Mononuclear cell (primary cell): Measurements from ENCODE around the gene EIF1AX. TPM values are rescaled to one million over a fixed set of nuclear protein-coding genes. Genes with fewer than 3 reads are reported as not detected.
"Not testable (repeated sequence)": the region's sequence is repeated elsewhere in the genome, so short reads cannot be mapped to it uniquely, and the experiment has no call there.

Source experiments
- H3K27me3 ChIP-seq: 2 replicates; pipeline ENCODE4 v1.6.0; 2011; ENCODE audit warnings: low read length, control low read depth; ENCODE audit not compliant: insufficient read depth
- H3K4me1 ChIP-seq: 2 replicates; pipeline ENCODE4 v1.5.1; 2011; ENCODE audit warnings: mild to moderate bottlenecking, low read length, control low read depth; ENCODE audit not compliant: insufficient read depth
- H3K4me3 ChIP-seq: 2 replicates; pipeline ENCODE4 v1.5.1; 2011; ENCODE audit warnings: mild to moderate bottlenecking, low read length, moderate library complexity
- H3K9me3 ChIP-seq: 2 replicates; pipeline ENCODE4 v1.5.1; 2011; ENCODE audit warnings: low read depth, mild to moderate bottlenecking, control low read depth, low read length
- total RNA-seq: library from RNA; depleted of rRNA; stranded (reverse); fragments of >200 nt; gene quantifications from one replicate; pipeline ENCODE4 v1.2.3, GENCODE V29; 2012

Gene EIF1AX, protein sequence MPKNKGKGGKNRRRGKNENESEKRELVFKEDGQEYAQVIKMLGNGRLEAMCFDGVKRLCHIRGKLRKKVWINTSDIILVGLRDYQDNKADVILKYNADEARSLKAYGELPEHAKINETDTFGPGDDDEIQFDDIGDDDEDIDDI
- total RNA-seq: 44.8 TPM

DNA sequence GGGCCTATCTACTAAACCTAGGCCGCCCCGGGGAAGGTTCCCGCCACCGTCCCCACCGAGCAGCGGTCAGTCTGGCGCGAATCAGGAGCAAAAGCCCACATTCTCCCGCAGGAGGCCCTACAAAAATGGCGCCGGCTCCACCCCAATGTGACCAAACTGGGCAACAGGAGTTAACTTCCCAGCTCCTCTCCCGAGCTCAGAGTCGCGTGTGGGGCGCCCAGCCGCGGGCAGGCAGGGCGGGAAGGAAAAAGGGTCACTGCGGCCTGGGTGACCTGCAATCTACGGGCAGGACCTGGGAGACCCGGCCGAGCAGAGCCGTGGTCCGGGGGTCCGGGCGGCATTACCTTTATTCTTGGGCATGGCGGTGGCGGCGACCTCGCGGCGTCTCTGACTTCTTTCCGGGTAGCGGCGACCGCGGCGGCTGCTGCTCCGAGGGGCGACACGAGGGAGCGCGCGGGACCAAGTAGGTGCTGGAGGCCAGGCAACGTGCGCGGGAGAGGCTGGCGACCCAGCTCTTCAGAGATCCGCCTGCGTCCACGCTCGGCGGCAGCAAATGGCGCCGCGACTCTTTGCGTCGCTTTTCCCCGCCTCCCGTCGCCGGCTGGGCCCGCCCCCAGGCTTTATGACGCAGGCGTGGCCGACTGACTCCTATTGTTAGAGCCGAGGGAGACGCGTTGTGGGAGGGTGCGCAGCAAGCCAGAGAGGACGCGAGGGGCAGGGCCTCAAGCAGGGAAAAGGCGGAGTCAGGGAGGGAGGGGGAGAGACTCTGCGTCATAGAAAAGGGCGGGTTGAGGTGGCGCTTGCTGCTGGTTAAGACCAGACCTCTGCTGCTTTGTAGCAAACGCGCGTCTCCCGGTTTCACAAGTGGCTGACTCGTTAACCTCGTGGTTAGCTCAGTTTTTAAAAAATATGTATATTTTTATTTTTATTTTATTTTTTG, at the start of gene EIF1AX:
Gene EIF1AX, minus strand, starts transcription at position 558 of the 940 bp plus-strand sequence. Its CDS starts 198 bp downstream, at position 360.
- H3K9me3 ChIP-seq: no peaks in the 10 kb centered on the region
- peak within 1 kb of the TSS; percentile 80 for H3K4me3 ChIP-seq
- no peaks in the 10 kb centered on the region for H3K27me3 ChIP-seq
- peaks cover 15% of the 10 kb centered on the region for H3K4me1 ChIP-seq

DNA sequence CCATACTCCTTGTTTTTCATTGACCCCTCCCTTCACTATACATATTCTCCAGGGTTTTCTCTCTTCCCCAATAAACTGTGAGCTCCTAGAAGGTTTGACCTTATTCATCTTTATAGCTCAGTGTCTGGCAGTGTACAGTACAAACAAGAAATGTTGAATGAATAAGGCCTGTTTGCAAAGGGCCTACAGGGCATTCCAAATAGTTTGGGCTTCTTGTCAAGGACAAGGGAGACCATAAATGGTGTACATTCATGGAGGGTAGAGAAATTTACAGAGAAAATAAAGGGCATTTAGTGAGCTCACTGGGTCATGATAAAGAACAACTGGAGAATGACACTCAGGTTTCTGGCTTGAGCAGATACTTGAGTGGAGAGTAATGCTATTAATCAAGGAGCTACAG, 47.5 kb upstream of the EIF1AX start:
- Histone ChIP-seq H3K27me3 (no peaks in the 10 kb centered on the region), H3K4me1 (no peaks in the 10 kb centered on the region), H3K4me3 (no peak overlapping the region), H3K9me3 (no peaks in the 10 kb centered on the region)

DNA sequence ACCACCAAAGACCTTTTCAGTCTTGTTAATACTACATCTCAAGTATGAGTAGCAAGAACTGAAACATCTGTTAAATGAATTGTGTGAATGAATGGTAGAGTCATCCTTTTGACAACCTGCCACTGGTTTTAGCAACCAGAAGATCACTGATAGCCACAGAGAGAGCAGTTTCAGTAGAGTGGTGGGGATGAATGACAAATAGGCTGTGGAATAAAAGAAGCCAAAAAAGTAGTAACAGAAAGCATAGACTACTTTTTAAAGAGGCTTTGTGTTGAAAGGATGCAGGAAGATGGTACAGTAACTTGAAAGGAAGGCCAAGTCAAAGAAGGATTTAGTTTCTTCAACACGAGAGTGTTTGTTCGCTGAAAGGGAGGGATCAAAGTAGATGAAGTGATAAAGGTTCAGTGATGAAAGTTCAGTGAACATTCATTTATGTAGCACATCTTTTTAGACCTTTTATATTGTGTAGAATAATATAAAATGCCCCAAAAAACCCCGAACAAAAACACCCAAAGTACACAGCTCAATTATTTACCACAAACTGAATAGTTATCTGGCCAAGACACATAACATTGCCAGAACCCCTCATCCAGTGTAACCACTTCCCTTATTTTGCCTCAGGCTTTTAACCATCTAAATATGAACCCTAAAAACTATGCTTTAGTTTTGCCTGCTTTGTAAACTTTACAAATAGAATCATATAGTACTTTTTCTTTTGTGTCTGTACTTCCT, 40.1 kb upstream of the EIF1AX start:
- H3K4me1 ChIP-seq: no peaks in the 10 kb centered on the region
- no peaks in the 10 kb centered on the region for H3K27me3 ChIP-seq
- no peaks in the 10 kb centered on the region for H3K9me3 ChIP-seq

DNA sequence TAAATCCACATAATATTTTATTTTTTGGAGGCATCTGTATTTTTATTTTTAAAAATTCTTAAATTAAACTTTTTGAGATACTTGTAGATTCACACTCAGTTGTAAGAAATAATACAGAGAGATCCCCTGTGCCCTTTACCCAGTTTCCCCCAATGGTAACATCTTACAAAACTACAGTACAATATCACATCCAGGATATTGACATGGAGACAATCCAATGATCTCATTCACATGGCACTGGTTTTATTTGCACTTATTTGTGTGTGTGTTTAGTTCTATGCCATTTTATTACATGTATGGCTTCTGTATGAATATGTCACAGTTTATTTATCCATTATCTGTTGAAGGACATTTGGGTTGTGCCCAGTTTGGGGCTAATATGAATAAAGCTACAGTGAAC, 35.5 kb upstream of the EIF1AX start:
- no peaks in the 10 kb centered on the region for H3K9me3 ChIP-seq
- H3K27me3 ChIP-seq: no peaks in the 10 kb centered on the region
- H3K4me1 ChIP-seq: no peaks in the 10 kb centered on the region
- no peak overlapping the region for H3K4me3 ChIP-seq

More for the DNA sequence above, 40.1 kb upstream of the EIF1AX start:
- no peak overlapping the region for H3K4me3 ChIP-seq

DNA sequence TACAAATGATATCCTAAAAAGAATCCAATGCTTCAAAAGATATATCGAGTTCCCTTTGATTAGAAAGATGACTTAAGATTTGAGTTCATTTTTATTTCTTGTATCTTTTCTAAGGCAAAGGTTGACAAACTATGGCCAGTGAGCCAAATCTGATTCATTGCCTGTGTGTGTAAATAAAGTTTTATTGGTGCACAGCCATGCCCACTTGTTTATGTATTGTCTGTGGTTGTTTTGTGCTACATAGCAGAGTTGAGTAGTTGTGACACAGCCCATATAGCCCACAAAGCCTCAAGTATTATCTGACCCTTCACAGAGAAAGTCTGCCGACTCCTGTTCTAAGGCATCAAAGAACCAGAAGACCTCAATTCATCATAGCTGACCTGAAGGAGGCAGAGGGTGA, 32.2 kb upstream of the EIF1AX start:
- Histone ChIP-seq H3K27me3 (no peaks in the 10 kb centered on the region), H3K4me1 (no peaks in the 10 kb centered on the region), H3K4me3 (no peak overlapping the region), H3K9me3 (no peaks in the 10 kb centered on the region)

DNA sequence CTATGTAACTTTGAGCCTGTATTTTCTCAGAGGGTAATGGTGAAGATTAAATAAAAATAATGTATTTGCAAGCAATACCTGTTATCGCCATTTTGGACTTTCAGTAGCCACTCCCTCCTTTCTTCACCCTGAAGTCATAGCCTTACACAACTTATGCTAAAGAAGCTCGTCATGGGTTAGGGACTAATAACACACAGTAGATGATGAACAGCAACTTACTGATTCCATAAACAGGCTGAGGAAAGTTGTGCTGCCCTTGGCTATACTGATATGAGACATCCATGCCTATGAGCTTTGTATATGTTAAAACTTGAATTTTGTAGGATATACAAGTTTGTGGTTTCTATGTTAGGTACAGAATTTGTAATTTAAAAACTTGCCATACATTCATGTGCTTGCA, 31.7 kb upstream of the EIF1AX start:
- no peaks in the 10 kb centered on the region for H3K27me3 ChIP-seq
- no peaks in the 10 kb centered on the region for H3K9me3 ChIP-seq
- H3K4me3 ChIP-seq: no peak overlapping the region
- no peaks in the 10 kb centered on the region for H3K4me1 ChIP-seq

DNA sequence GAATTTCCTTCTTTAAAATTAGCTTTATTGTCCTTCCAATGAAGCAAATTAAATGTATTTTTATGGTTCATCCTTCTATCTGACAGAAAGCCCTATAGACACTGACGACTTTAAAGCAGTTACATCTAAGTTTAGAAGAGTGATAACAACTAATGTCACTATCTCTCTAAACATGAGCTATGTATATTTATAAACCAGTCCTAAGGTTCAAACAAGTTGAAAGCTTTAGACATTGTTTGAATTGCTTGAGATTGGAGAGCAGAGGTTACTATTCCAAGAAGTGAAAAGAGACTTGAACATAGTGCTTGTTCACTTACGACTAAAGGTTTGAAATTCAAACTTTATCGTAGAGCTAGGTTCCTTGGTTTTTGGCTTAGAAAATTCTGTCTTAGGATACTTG, 30.2 kb upstream of the EIF1AX start:
- H3K4me1 ChIP-seq: no peaks in the 10 kb centered on the region
- H3K4me3 ChIP-seq: no peak overlapping the region
- H3K9me3 ChIP-seq: no peaks in the 10 kb centered on the region
- H3K27me3 ChIP-seq: no peaks in the 10 kb centered on the region

DNA sequence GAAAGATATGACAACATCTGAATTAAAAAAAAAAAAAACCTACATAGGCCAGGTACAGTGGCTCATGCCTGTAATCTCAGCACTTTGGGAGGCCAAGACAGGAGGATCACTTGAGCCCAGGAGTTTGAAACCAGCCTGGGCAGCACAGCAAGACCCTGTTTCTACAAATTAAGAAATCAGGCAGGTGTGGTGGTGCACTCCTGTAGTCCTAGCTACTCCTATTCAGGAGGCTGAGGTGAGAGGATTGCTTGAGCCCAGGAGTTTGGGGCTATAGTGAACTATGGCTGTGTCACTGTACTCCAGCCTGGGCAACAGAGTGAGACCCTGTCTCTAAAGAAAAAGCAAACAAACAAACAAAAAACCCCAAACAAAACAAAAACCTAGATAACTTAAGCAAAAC, 20.9 kb upstream of the EIF1AX start:
- not testable (repeated sequence) for H3K4me1 ChIP-seq, H3K9me3 ChIP-seq, H3K27me3 ChIP-seq, H3K4me3 ChIP-seq

DNA sequence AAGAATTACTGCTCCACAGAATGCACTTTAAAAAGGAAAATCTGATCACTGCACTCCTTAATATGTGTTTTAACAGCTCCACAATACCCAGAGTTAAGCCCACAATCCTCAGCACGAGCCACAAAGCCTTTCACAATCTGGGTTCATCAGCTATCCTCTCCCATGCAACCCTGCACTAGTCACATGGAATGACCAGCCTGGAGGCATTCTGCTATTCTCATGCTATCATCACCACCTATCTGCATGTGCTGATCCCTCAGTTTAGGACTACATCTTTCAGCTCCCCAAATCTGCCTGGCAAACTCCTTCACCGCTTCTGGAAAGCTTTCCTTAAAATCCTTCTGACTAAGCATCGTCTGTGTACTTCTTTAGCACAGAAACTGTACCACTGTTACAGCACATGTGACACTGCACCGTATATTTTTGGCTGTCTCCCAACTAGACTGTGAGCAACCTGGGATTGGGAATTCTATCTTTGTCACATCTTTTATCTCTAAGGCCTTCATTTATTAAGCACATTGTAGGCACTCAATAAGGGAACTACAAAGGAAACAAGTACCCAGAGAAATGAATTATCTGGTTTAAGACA, 18.3 kb upstream of the EIF1AX start:
- no peak overlapping the region for H3K4me3 ChIP-seq
- H3K4me1 ChIP-seq: no peaks in the 10 kb centered on the region
- H3K27me3 ChIP-seq: no peaks in the 10 kb centered on the region
- H3K9me3 ChIP-seq: no peaks in the 10 kb centered on the region

DNA sequence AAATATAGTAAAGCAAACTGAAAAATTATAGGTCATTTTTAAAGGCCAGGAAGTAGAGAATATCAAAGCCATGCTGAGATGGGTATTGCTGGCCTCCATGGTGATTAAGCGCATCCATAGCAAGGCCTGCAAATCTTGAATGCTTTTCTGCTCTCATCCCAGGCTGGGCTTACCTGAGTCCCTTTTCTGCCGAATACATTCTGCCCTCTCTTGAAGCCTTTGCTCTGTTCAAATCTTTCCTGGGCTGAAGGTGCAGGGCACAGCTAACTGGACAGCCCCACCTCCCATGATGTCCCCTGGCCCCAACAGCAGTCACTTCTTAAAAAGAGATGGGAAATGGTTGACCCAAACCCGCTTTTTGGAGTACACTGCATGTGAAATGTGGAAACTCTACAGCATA, 10.1 kb upstream of the EIF1AX start:
- H3K9me3 ChIP-seq: no peaks in the 10 kb centered on the region
- H3K4me1 ChIP-seq: peaks cover 7% of the 10 kb centered on the region
- no peaks in the 10 kb centered on the region for H3K27me3 ChIP-seq
- no peak overlapping the region for H3K4me3 ChIP-seq

DNA sequence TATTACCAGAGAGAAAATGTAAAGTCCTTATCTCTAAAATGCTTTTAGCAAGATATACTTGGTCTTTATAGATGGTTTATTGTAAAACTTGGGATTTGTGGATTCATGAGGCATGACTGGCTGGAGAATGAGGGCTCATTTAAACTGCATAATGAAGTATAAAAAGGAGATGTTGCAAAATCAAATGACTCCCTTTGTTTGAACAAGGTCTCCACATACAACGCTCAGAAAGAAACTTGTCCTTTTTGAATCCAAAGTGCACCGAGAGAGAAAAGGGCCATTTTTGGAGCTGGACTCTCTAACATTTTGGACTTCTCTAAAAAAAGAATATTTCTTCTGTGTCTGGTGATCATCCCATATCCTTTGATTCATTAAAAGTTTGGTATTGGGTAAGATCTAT, 7.7 kb upstream of the EIF1AX start:
- Histone ChIP-seq H3K9me3 (no peaks in the 10 kb centered on the region), H3K4me3 (no peak overlapping the region), H3K4me1 (peaks cover 7% of the 10 kb centered on the region), H3K27me3 (no peaks in the 10 kb centered on the region)

DNA sequence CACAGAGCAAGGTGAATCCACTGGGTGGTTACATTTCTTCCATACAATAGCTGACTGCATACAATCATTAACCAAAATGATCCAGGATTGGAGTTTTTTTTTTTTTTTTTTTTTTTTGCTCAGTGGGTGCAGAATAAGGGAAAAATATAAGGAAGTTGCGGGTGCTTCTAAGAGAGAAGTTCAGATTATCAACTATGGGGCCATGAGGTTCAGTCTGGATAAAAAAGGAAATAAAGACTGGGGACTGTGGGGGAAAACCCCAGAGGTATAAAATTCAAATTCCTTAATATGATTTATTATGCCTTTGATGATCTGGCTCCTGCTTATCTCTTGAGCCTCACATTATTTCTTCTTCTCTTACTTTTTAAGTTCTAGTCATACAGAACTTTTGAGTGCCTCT, 5.9 kb upstream of the EIF1AX start:
- H3K9me3 ChIP-seq: no peaks in the 10 kb centered on the region
- peaks cover 7% of the 10 kb centered on the region for H3K4me1 ChIP-seq
- no peak overlapping the region for H3K4me3 ChIP-seq
- H3K27me3 ChIP-seq: no peaks in the 10 kb centered on the region

DNA sequence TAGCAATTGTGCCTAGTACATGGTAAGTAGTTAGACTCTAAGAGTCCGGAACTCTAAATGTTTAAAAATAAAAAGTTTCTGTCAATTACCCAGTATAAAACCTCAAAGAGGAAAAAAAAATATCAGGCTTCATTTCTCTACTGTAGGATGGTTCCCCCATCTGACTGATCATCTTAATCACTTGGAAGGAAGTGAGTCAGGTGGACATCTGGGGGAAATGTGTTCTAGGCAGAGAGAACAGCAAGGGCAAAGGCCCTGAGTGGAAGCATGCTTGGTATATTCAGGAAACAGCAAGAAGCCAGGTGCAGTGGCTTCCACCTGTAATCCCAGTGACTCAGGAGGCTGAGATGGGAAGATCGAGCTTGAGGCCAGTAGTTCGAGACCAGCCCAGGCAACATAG, 2.9 kb upstream of the EIF1AX start:
- Histone ChIP-seq H3K27me3 (no peaks in the 10 kb centered on the region), H3K4me1 (peaks cover 16% of the 10 kb centered on the region), H3K4me3 (no peak overlapping the region), H3K9me3 (no peaks in the 10 kb centered on the region)

DNA sequence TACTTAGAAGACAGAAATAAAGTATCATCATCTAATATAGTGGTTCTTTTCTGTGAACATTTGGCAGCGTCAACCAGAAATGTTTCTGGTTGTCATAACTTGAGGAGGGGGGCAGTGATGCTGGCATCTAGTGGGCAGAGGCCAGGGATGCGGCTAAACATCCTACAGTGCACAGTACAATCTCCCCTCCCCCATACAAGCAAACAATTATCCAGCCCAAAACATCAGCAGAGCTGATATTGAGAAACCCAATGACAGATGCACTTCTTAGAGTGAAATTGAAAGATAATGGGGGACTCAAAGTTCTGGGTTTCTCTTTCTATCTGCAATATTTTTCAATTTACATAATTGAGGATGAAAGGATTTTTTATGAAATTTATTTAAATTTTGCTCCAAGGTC, 1.9 kb upstream of the EIF1AX start:
- H3K27me3 ChIP-seq: no peaks in the 10 kb centered on the region
- H3K4me1 ChIP-seq: peaks cover 22% of the 10 kb centered on the region

DNA sequence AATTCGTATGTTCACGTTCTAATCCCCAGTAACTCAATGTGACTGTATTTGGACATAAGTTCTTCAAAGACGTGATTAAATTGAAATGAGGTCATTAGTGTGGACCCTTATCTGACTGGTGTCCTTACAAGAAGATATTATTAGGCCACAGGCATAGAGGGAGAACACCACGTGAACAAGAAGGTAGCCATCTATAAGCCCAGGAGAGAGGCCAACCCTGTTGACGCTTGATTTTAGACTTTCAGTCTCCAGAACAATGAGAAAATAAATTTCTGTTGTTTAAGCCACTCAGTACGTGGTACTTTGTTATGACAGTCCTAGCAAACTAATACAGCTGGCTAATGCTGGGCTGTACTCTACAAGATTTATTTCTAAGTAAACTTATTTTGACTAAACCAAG, 1.5 kb upstream of the EIF1AX start:
- H3K4me1 ChIP-seq: peaks cover 22% of the 10 kb centered on the region
- no peaks in the 10 kb centered on the region for H3K27me3 ChIP-seq
- H3K4me3 ChIP-seq: no peak overlapping the region
- no peaks in the 10 kb centered on the region for H3K9me3 ChIP-seq

More for the DNA sequence above, 1.9 kb upstream of the EIF1AX start:
- H3K4me3 ChIP-seq: no peak overlapping the region
- H3K9me3 ChIP-seq: no peaks in the 10 kb centered on the region
